Stimulated activated CD4-positive, alpha-beta T cell treated with anti-CD3 and anti-CD28 coated beads, TNF-alpha, amount 100 ng/mL, for 24 hours (primary cell): ENCODE data around the gene RUBCN.
"Not testable (repeated sequence)": the region's sequence is repeated elsewhere in the genome, so short reads cannot be mapped to it uniquely, and the experiment has no call there.

Source experiments
- DNase-seq, 3 experiments: peaks; one replicate each; pipeline ENCODE4 v3.0.0-alpha.2; 2020; ENCODE audit warnings: low read depth in 3 of 3

RUBCN gene

DNA sequence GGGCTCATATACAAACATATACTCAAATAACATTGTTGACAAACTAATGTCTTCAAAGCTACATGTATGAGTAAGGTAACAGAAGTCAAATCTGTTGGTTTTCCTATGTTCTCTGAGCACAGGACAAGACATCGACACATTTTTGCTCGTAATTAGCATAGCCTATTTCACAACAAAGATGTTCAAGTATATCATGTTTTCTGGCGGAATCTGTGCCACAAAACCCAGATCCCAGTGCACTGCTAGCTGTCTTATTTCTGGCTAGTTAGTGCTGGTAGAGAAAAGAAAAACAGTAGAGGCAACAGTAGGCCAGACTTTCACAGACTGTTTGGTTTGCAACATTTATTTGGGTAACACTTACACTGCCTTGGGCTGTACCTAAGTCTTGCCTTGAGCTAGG is 51.2 kb downstream of the RUBCN start:
- no peak for DNase-seq

DNA sequence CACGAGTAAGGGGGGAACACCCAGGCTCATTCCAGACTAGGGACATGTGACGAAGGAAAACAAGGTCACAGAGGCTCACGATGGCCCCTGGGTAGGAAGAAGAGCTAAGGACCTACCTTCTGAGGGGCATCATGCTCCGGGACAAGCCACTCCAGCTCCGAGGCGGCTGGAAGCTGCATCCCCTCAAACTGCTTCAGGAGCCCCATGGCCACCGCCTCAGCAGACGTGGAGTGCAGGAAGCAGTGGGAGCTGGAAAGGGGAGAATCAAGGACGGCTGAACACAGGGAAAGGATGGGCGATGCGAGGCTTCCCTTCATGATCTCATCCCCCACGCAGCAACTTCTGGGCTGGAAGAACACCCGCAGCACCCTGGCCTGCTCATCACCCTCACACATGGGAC is 53.5 kb downstream of the RUBCN start:
- DNase-seq: no peak

DNA sequence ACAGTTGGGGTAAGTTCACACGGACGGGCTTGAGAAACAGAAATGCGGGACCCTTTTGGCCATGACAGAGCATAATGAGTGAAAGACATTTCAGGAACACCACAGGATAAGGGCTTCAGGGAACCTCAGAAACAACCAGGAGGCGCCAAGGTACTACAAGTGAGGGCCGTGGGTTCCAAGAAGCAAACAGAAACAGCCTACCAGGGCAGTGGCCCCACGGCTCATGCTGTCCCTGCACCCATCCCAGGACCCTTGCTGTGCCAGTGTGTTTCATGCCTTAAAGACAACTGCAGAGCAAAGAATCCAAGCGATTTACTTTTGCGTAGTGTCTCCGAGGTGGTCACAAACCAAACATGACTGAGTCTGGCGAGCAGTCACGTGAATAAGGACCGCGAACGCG is 54.0 kb downstream of the RUBCN start:
- no peak for DNase-seq

DNA sequence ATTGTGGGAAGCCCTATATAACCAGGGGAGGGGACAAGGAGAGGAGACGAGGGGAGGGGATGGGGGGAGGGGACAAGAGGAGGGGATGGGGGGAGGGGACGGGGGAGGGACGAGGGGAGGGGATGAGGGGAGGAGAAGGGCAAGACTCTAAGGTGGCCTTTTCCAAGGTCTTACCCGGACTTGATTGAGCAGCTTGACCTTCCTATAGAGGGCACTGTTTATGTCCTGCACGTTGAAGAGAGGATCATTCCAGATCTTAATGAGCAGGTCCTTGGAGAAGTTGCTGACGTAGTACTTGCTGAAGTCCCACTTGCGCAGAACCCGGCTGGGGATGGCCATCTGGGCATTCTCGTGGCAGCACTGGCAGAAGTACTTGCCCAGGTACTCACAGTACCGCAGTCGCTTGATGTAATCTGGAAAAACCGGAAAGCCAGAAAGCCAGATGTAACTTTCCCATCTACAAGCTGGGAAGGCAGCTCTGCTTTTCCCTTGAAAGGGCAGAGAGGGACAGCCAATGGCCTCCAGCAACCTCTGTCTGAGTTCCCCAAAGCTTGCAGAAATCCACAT is 55.7 kb downstream of the RUBCN start:
- DNase-seq: no peak

DNA sequence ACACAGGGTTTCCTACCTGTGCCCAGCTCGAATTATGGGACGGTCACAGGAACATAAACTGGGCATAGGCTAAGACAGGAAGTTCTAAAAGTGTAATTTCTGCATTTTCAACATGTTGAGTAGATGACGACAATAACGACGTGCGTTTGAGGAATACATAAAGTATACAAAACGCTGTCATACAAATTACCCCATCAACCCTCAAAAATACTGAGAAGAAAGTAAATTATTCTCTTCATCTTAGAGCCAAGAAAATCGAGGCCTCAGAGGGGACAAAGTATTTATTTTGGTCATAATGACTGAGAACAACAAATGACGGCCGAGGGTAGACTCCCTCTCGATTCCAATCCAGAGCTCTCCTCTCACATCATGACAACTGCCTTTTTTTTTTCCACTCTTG is 60.8 kb downstream of the RUBCN start:
- no peak for DNase-seq

DNA sequence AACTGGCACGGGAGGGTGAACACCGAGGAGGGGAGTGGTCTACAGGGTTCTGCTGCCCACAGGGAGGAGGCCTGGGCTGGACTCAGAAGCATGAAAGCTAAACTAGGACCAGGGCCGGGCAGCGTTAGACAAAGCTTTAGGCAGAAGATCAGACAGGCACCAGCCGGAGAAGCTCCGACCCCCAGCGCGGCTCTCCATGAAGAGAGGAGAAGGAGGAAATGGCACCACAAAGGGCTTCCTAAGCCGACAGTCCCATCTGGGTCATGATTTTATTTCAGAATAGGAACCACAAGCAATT is 61.2 kb downstream of the RUBCN start:
- no peak for DNase-seq

DNA sequence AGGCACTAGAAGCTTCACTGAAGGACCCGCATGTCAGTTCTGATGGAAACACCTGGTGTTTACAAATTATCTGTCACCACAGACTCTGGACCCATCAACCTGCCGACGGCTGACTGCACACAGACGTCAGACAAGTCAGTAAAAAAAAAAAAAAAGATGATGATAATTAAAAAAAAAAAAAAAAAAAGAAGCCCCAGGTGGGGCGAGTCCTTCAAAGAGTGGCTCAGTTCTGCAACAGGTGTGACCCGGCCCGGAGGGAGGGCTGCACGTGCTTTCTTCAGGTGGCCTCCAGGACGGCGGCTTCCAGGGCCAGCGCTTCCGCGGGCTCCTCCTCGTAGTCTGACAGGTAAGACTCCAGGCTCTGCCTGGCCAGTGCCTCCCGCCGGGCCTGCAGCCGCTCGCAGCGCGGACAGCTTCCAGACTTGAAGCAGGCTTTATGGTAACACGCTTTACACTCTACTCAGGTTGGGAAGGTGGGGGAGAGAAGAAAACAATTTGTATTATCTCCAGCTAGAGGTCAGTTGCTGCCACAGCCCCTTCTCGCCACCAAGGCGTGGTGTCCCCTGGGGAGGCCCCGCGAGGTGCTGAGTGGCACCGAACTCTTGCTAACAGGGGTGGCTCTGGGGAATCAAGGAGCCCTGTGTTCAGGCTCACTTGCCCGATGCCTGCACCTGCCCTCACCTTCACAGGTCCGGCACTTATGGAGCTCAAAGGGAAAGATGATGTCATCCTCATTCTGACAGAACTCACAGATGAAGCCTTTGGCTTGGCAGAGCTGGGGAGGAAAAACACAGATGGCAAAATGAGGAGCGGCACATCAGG is 61.8 kb downstream of the RUBCN start:
- DNase-seq: no peak

DNA sequence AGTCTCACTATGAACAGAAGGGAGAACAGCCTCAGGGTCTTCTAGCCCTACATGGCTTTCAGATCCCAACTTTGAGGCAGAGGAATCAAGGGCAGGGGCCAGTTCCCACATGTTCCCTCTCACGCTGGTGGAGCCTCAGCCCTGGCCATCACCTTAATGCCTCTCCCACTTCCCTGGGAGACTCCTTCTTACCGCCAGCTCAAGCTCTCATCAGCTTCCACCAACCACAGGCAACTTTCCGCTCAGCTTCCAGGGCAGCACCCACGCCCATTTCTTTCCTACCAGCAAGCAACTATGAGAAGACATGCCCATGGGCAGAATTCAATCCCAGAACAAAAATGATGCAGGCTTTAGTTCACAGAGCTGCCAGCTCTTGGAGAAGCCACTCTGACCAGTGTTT is 63.5 kb downstream of the RUBCN start:
- no peak for DNase-seq

DNA sequence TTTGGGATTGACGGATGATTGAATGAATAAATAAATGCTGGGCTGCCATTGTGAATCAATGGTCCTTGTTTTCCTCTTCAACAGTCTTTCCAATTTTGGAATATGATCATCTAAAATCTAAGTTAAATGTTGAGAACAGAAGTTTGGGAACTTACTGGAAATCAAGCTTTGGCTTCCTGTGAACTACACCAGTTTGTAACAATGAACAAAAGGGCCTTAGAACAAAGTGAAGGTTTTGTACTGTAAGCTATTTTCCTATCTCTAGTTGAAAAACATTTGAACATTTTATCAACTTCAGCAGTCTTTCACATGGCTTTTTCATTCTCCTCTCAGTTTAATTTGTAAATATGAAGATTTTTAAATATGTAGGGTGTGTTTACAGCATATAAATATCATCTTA is 66.3 kb downstream of the RUBCN start:
- DNase-seq: no peak

DNA sequence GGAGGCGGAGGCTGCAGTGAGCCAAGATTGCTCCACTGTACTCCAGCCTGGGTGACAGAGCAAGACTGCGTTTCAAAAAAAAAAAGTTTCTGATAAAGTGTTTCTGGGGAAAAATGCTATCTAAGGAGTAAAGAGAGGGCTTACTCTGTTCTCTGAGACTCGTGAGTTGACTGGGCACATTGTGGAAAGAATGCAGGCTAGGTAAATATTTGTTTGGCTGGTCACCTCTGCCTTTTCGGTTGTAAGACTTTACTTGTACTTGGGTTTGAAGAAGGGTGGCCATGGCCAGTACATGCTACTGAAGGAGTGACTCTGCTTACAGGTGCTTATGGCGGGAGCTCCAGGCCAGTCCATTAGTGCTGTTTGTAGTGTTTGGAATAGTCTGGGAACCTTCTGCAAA is 68.7 kb downstream of the RUBCN start:
- DNase-seq: no peak

DNA sequence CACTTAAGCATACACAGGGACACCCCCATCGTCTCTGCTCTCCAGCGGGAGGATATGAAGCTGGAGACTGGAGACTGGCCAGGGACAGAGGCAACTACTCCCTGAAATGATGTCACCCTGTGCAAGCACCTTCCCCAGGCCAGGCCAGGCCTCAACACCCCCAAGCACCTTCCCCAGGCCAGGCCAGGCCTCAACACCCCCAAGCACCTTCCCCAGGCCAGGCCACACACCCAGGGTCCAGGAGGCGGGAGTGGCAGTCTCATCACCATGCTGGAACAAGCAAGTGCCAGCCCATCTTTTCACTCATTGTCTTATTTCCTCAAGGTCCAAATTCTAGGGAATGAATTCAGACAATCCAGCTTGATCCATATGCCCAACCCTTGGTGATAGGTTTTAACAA is 69.4 kb downstream of the RUBCN start:
- DNase-seq: not testable (repeated sequence)

DNA sequence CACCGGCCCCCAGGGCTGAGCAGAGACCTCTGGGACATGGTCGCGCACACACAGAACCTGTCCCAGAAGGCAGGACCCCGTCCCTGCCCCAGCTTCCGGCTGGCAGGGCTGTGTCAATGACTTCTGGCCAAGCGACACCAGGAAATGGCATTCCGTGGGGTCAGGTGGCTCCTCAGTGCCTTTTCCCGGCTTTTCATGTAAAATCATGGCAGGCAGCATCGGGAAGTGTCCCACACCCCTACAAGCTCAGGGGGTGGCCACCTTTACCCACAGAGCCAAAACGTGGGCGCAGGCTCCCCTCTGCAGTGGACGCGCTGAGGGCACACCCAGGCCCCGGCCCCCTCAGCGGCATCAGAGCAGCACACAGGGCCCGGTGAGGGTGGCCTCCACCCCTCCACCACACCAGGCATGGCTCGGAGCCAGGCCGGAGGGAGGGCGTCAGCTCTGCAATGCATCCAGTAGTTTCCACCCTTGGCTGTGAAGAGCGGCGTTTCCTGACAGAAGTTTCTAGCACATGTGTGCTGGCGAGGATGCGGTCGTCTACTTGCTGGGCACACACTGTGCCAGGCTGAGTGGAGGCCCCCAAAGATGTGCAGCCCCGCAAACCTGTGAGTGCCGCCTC is 70.4 kb downstream of the RUBCN start:
- DNase-seq: not testable (repeated sequence)

DNA sequence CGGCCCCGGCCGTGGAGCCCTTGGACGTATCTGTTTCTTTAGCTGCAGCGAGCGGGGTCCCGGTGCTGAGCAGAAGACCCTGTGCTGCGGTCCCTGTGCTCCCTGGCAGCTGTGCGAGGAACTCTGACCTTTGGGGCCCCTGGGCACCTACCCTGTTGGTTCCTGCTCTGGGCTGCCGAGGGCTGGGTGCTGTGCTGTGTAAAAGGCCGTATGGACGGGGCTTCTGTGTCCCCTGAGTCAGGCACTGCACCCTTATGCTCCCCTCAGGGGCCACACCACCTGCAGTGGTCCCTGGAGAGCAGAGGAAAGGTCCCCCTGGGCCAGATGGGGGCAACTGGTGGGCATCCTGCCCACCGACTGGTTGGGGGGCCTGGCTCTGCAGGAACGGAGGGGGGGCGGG is 71.2 kb downstream of the RUBCN start:
- DNase-seq: not testable (repeated sequence)

DNA sequence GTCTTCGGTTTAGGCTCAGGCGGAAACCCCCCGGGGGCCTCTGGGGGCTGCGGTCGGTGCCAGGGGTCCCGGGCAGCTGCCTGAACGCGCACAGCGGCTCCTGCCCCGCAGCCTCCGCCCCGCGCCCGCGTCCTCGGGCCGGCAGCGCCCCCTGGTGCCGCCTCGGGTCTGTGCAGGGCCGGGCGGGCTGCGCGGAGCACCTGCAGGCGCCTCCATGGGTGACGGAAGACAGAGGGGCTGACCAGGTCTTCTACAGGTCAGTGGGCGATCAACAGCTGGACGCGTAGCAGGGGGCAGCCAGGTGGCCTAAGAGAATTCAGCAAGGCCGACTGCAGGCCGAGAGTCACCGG is 71.6 kb downstream of the RUBCN start:
- DNase-seq: not testable (repeated sequence)

DNA sequence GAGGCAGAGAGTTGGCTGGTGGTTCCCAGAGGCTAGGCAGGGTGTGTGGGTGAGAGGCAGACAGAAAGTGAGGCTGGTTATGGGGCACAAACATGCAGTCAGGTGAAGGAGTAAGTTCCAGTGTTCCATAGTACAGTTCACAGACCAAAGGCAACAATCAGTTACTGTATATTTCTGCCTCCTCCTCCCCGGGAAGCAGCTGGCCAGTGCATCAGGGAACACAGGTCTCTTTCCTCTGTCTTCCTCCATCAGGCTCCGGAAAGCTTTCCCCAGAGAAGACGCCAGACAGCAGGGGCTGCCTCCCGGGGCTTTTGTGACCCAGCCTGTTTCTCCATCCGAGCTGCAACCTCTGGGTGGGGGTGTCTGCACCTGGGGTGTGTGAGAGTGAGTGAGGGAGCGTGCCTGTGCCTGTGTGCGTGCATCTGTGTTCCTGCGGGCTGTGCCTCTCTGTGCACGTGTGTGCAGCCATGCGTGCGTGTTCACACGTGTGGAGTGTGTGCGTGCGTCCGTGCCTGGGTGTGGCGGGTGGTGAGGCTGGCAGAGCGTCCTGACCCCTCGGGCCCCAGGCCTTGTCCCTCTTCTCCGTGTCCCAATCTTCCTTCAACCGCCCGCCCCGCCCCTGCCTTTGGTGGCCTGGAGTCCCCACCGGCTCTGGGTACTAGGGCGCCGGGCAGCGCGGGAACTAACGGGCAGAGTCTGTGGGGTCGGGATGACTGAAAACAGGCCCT is 72.1 kb downstream of the RUBCN start:
- peak in 1 of 3 experiments; percentile 25 for DNase-seq

DNA sequence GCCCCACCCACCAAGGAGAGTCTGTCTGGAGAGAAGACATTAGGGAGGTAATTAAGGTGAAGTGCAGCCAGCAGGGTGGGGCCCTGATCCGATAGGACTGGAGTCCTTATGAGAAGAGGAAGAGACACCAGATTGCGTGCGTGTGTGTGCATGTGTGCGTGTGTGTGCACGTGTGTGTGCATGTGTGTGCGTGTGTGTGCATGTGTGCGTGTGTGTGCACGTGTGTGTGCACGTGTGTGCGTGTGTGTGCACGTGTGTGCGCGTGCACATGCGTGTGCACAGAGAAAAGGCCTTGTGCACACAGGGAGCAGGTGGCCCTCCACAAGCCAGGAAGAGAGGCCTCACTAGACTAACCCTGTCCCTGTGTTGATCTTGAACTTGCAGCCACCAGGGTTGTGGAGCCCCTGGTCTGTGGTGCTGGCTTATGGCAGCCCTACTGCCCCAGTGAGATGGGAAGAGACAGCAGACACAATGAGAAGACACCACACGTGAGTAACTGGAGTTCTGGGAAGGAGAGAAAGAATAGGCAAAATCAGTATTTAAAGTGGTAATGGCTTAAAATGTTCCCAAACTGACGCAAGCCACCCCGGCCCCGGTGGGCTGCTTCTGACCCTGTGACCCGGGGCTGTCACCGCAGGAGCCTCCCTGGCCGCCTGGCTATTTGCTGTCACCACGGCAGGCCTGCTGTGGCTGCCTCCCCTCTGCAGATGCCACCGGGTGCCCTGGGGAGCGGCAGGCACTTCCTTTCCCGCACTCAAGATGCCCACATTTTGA is 73.2 kb downstream of the RUBCN start:
- not testable (repeated sequence) for DNase-seq

DNA sequence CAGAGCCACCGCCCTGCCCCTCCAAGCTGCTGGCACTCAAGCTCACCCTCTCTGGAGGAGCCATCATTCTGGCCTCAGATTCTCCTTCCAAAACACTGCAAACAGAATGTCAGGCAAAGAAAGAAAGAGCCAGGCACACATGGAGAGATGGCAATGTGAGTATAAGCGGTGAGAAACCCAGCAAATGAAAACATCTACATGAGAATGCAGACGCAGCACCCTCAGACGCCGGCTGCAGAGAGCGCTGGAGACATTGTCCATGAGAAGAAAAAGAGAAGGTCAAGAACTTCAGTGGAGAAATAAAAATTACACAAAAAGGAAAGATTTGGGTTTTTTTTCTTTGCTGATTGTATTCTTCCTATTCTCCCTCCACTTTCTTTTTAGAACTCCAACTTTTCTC is 74.4 kb downstream of the RUBCN start:
- DNase-seq: not testable (repeated sequence)

DNA sequence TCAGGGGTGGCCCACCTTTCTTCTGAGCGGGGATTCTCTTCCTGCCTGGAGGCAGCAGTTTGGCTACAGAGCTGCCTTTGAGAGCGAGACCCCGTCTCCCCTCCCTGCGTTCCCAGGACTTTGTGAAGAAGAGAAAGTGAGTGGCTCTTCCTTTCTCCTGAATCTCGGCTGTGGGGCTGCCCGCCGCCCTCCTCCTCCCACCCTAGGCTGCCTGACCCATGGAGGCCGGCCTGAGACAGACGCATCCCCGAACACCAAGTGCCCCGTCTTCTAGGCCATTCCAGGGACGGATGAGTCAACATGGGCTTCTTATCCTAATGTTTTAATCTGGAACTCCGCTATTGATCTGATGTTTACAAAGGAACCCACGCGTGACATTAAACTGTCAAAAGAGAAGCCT is 74.8 kb downstream of the RUBCN start:
- not testable (repeated sequence) for DNase-seq

DNA sequence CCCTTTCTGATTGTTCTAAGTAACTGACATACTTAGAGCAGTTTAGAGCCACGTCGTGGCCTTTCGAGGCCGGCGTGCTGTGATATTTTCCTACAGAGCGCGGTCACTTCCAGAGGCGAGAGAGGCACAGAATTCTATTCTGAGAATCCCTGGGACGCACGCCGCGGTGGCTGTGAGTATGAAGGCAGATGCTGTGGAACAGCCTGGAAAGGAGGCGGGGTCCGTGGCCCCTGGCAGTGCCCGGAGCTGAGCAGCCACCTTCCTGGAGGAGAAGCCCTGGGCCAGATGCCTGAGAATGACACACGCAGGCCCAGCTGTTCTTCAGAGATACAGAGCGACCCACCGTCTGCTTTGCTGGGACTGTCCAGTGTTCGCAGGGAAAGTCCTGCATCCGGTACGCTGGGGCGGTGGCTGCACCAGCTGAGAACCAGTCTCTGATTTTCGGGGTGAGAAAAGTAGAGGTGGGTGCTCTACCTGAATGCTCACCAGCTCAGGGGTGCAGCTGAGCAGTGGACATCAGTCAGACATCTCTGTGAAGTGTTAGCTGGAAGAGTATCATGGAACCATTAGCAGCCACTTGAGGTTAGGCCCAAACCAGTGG is 75.4 kb downstream of the RUBCN start:
- DNase-seq: not testable (repeated sequence)

DNA sequence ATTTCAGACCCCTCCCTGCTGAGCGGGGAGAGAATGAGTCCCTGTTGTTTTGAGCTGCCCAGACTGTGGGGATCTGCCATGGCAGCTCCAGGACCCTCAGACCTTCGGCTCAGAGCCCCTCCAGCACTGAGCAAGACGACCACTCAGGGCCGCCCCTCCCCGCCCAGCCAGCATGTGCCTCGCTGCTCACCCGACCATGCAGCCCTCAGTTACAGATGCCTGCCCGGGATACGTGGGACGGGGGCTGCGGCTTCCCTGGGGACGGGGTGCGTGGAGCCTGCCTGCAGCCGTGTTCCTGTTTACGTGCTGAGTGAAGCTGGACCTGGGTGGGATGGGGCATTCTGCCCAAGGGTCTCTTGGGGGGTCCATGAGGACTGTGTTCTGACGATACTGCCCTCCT is 77.0 kb downstream of the RUBCN start:
- not testable (repeated sequence) for DNase-seq

DNA sequence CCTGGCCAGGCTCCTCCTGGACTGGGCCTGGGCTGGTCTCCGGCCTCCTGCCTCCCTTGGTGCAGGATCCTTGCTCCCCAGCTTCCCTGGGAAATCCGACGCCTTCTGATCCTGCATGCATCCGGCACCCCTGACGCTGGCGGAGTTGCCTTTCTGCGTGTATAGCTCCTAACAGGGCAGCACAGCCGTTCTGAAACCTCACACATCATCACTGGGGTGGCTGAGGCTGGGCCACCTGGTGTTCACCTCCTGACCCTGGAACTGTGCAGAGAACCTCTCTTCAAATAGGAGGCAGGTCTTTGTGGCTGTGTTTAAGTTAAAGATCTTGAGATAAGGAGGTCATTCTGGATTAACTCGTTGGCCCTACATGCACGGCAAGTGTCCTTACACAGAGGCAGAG is 77.6 kb downstream of the RUBCN start:
- not testable (repeated sequence) for DNase-seq

DNA sequence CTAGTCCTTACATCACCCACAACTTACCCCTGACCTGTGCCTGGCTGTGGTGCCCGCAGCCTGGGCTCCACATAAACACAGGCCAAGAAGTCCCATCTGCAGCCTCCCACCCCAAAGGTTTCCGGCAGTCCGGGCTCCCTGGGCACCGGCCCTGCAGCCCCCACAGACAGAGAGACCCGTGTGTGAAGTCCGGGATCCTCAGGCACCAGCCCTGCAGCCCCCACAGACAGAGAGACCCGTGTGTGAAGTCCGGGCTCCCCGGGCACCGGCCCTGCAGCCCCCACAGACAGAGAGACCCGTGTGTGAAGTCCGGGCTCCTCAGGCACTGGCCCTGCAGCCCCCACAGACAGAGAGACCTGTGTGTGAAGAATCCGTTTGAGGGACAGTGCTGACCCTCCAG is 78.0 kb downstream of the RUBCN start:
- DNase-seq: not testable (repeated sequence)
